ENCODE measurements around the gene NF1.

GRCh38 chr17:31387438-31387837 lies 292.7 kb downstream of the NF1 start:
- TF ChIP-seq PRRX2 (CRISPR knock-in tag; IDR thresholded peaks at IDR 0.05), result no peak
- no peak for TF ChIP-seq CDX4 (CRISPR knock-in tag; IDR thresholded peaks at IDR 0.05; ENCODE audit: borderline replicate concordance)
- no peak for TF ChIP-seq CTCF (IDR thresholded peaks at IDR 0.05)
- TF ChIP-seq ATF1 (CRISPR knock-in tag; IDR thresholded peaks at IDR 0.05), result no peak
- TF ChIP-seq ZMAT4 (CRISPR knock-in tag; IDR thresholded peaks at IDR 0.05), result no peak
- TF ChIP-seq NFATC4 (CRISPR knock-in tag; IDR thresholded peaks at IDR 0.05), result no peak
- TF ChIP-seq ZNF232 (CRISPR knock-in tag; IDR thresholded peaks at IDR 0.05), result no peak
- TF ChIP-seq, protein P1, sequence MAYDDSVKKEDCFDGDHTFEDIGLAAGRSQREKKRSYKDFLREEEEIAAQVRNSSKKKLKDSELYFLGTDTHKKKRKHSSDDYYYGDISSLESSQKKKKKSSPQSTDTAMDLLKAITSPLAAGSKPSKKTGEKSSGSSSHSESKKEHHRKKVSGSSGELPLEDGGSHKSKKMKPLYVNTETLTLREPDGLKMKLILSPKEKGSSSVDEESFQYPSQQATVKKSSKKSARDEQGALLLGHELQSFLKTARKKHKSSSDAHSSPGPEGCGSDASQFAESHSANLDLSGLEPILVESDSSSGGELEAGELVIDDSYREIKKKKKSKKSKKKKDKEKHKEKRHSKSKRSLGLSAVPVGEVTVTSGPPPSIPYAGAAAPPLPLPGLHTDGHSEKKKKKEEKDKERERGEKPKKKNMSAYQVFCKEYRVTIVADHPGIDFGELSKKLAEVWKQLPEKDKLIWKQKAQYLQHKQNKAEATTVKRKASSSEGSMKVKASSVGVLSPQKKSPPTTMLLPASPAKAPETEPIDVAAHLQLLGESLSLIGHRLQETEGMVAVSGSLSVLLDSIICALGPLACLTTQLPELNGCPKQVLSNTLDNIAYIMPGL (CRISPR knock-in tag; IDR thresholded peaks at IDR 0.05), result no peak
- TF ChIP-seq GRHL2 (CRISPR knock-in tag; IDR thresholded peaks at IDR 0.05; ENCODE audit: insufficient replicate concordance, severe bottlenecking), result no peak
- no peak for TF ChIP-seq SP1 (CRISPR knock-in tag; conservative IDR thresholded peaks at IDR 0.05)
- TF ChIP-seq, protein P2, sequence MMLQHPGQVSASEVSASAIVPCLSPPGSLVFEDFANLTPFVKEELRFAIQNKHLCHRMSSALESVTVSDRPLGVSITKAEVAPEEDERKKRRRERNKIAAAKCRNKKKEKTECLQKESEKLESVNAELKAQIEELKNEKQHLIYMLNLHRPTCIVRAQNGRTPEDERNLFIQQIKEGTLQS (CRISPR knock-in tag; conservative IDR thresholded peaks at IDR 0.05), result no peak
- no peak for TF ChIP-seq SMAD3 (CRISPR knock-in tag; IDR thresholded peaks at IDR 0.05; ENCODE audit: borderline replicate concordance)
- TF ChIP-seq MAX (CRISPR knock-in tag; IDR thresholded peaks at IDR 0.05), result no peak
- TF ChIP-seq SOX15 (CRISPR knock-in tag; IDR thresholded peaks at IDR 0.05), result no peak
